Peyer's patch (tissue), 4 donors: ENCODE data around the gene IL17A. TPM values are rescaled to one million over a fixed set of nuclear protein-coding genes. Genes with fewer than 3 reads are reported as not detected.

Experiments
- DNase-seq, 3 donors: peaks; one replicate each; pipeline ENCODE4 v3.0.0-alpha.2; 2017 to 2019
- H3K27ac ChIP-seq, 4 donors: fragments of 200-600 bp; sonication (generic); one replicate each; pipeline ENCODE4 v1.5.1; 2016 to 2019
- H3K27me3 ChIP-seq, 2 donors: fragments of 200-600 bp; sonication (generic); one replicate each; pipeline ENCODE4 v1.5.1; 2019
- H3K36me3 ChIP-seq, 3 donors: fragments of 200-600 bp; sonication (generic); one replicate each; pipeline ENCODE4 v1.5.1; 2016 to 2019
- H3K4me1 ChIP-seq, 4 donors: fragments of 200-600 bp; sonication (generic); one replicate each; pipeline ENCODE4 v1.5.1; 2016 to 2019
- H3K4me3 ChIP-seq, 4 donors: fragments of 200-600 bp; sonication (generic); 1 replicate in 3 of 4; 2 replicates in 1 of 4; pipeline ENCODE4 v1.5.1; 2016 to 2019; ENCODE audit warnings: mild to moderate bottlenecking in 1 of 4
- H3K9me3 ChIP-seq, 4 donors: fragments of 200-600 bp; sonication (generic); one replicate each; pipeline ENCODE4 v1.5.1; 2016 to 2019; ENCODE audit warnings: mild to moderate bottlenecking in 1 of 4
- POLR2A ChIP-seq, 2 donors: fragments of 450-650 bp; IDR thresholded peaks; one replicate each; pipeline ENCODE4 v1.5.1; 2017; ENCODE audit warnings: antibody characterized with exemption in 2 of 2, mild to moderate bottlenecking in 2 of 2, moderate library complexity in 2 of 2
- small RNA-seq, 2 donors: library from RNA; depleted of rRNA; stranded (forward); fragments of <200 nt; gene quantifications; one replicate each; pipeline ENCODE3, GENCODE V24; 2016
- total RNA-seq, 4 donors: library from RNA; depleted of rRNA; stranded (reverse); fragments of >200 nt; gene quantifications; one replicate each; pipeline ENCODE4 v1.1.0, GENCODE V29; 2016
- TF ChIP-seq, protein P1 (sequence below), 6 experiments: fragments of 450-650 bp in 4 of 6; fragments of 200-600 bp in 2 of 6; sonication (generic) in 1 of 6; IDR thresholded peaks; one replicate each; pipeline ENCODE4 v1.5.1; 2017 to 2019; ENCODE audit warnings: antibody characterized with exemption in 6 of 6, mild to moderate bottlenecking in 3 of 6, moderate library complexity in 1 of 6

Gene IL17A
- total RNA-seq, 4 donors from 2014 or later = not detected

- TF ChIP-seq, protein P1, sequence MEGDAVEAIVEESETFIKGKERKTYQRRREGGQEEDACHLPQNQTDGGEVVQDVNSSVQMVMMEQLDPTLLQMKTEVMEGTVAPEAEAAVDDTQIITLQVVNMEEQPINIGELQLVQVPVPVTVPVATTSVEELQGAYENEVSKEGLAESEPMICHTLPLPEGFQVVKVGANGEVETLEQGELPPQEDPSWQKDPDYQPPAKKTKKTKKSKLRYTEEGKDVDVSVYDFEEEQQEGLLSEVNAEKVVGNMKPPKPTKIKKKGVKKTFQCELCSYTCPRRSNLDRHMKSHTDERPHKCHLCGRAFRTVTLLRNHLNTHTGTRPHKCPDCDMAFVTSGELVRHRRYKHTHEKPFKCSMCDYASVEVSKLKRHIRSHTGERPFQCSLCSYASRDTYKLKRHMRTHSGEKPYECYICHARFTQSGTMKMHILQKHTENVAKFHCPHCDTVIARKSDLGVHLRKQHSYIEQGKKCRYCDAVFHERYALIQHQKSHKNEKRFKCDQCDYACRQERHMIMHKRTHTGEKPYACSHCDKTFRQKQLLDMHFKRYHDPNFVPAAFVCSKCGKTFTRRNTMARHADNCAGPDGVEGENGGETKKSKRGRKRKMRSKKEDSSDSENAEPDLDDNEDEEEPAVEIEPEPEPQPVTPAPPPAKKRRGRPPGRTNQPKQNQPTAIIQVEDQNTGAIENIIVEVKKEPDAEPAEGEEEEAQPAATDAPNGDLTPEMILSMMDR (IDR thresholded peaks at IDR 0.05) = no peak
- no peak for TF ChIP-seq POLR2A (IDR thresholded peaks at IDR 0.05)
- no peak for DNase-seq
- no peaks in the 10 kb centered on the region for H3K4me1 ChIP-seq
- H3K36me3 ChIP-seq = no peaks in the 10 kb centered on the region
- H3K9me3 ChIP-seq = no peaks in the 10 kb centered on the region
- no peak overlapping the region for H3K27ac ChIP-seq
- H3K27me3 ChIP-seq = no peaks in the 10 kb centered on the region
- H3K4me3 ChIP-seq = no peak overlapping the region
These were observed 44.5 kb downstream of the IL17A start for GRCh38 chr6:52230685-52231084.

DNA sequence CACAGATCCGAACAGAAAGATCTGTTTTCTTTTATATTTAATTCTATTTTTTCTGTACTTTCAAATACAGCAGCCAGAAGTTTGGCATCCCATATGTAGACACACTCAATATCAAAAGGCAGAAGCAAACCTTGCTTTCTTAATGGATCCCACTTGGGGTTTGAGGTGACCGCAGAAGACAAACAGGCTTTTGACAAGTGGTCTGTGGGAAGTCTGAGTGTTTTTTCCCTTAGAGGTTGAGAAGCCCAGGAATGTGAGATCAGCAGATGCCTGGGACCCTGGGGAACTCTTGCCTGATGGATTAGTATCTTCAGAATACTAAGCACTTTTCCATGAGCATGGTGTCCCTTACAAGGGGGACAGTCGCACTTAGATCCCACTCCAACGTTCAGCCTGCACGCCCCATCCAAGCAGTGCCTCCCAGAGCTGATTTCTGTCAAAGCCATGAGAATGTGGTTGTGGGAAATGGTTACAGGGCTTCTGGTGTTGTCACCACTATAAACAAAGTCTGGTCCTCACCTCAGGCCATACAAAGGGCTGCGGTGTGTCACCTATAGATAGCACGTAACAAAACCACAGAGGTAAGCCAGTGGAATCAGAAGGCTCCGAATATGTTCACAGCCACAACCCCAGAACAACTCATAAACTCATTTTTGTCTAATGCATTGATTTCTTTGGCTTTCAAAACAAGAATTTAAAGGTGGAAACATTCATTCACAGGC is 45.4 kb downstream of the IL17A start:
- TF ChIP-seq POLR2A (IDR thresholded peaks at IDR 0.05) = no peak
- TF ChIP-seq, protein P1 (IDR thresholded peaks at IDR 0.05) = no peak
- H3K4me3 ChIP-seq = no peak overlapping the region

GRCh38 chr6:52233005-52233404 is 46.8 kb downstream of the IL17A start:
- DNase-seq = no peak
- Histone ChIP-seq H3K4me3 (no peak overlapping the region), H3K27me3 (no peaks in the 10 kb centered on the region), H3K36me3 (no peaks in the 10 kb centered on the region), H3K27ac (no peak overlapping the region), H3K9me3 (no peaks in the 10 kb centered on the region), H3K4me1 (no peaks in the 10 kb centered on the region)
- no peak for TF ChIP-seq POLR2A (IDR thresholded peaks at IDR 0.05)
- TF ChIP-seq, protein P1 (IDR thresholded peaks at IDR 0.05) = no peak

More for the DNA sequence above, 45.4 kb downstream of the IL17A start:
- Histone ChIP-seq H3K9me3 (no peaks in the 10 kb centered on the region), H3K4me1 (no peaks in the 10 kb centered on the region), H3K27me3 (no peaks in the 10 kb centered on the region), H3K36me3 (no peaks in the 10 kb centered on the region), H3K27ac (no peak overlapping the region)
- DNase-seq = no peak

GRCh38 chr6:52233975-52234823 is 48.0 kb downstream of the IL17A start:
- Histone ChIP-seq H3K4me1 (no peaks in the 10 kb centered on the region), H3K9me3 (no peaks in the 10 kb centered on the region), H3K4me3 (no peak overlapping the region), H3K36me3 (no peaks in the 10 kb centered on the region), H3K27ac (no peak overlapping the region), H3K27me3 (no peaks in the 10 kb centered on the region)
- DNase-seq = peak in 1 of 3 donors; percentile 50
- TF ChIP-seq POLR2A (IDR thresholded peaks at IDR 0.05) = no peak
- TF ChIP-seq, protein P1 (IDR thresholded peaks at IDR 0.05) = peak in 4 of 6 experiments; percentile 14 to 71 (median 67)

Small RNAs within 50 kb of the gene (small RNA-seq; reads per million reads assigned to genes)
- 0 reads per million in 2 donors for gene MIR133B
- 0 reads per million in 2 donors for gene MIR206

Other genes with a start within 250 kb of the IL17A start
- under 1 TPM; 0.53 to 0.83 (median 0.60) TPM for gene PKHD1, start 98.8 kb upstream of the IL17A start, total RNA-seq
- not detected for gene IL17F, start 58.1 kb downstream of the IL17A start, total RNA-seq
- gene MCM3, start 98.4 kb downstream of the IL17A start, total RNA-seq = 10 to 100 TPM; 24.9 to 71.8 (median 30.4) TPM
- 100 to 1,000 TPM in 3 of 4 donors, 1 to 10 TPM in 1; 9.1 to 300 (median 210) TPM for gene PAQR8, start 175.8 kb downstream of the IL17A start, total RNA-seq
- gene EFHC1, start 234.0 kb downstream of the IL17A start, total RNA-seq = 10 to 100 TPM; 20.0 to 40.4 (median 22.7) TPM